ENCODE measurements around the gene MAP3K21. TPM values are rescaled to one million over a fixed set of nuclear protein-coding genes. Genes with fewer than 3 reads are reported as not detected.

MAP3K21 gene
- total and polyA plus RNA-seq, 12 donors, result 0.39 to 12.1 (median 6.0) TPM

GRCh38 chr1:233389893-233390292, 62.4 kb downstream of the MAP3K21 start:
- no peaks in the 10 kb centered on the region for H3K27me3 ChIP-seq
- TF ChIP-seq CTCF (IDR thresholded peaks at IDR 0.05) (no peak), POLR2A (IDR thresholded peaks at IDR 0.05) (no peak)
- H3K36me3 ChIP-seq (replicated peaks in 1 of 2), result no peaks in the 10 kb centered on the region
- no peak for DNase-seq
- no peaks in the 10 kb centered on the region for H3K9me3 ChIP-seq (replicated peaks in 1 of 3)
- intact Hi-C loops (cut with DNase I), result no loop called here
- 70 to 86% (median 78%) methylated on average over 1 of the region's 1 CpG for WGBS, 4 donors
- no peak overlapping the region for H3K27ac ChIP-seq
- no peak overlapping the region for H3K4me3 ChIP-seq
- H3K4me1 ChIP-seq (replicated peaks in 1 of 2), result no peaks in the 10 kb centered on the region

GRCh38 chr1:233390842-233391737, 63.6 kb downstream of the MAP3K21 start:
- DNase-seq, result no peak
- 69 to 84% (median 80%) methylated on average over 3 of the region's 3 CpGs for WGBS, 4 donors
- intact Hi-C loops (cut with DNase I), result no loop called here

GRCh38 chr1:233393084-233393840, 65.7 kb downstream of the MAP3K21 start:
- no peaks in the 10 kb centered on the region for H3K36me3 ChIP-seq (replicated peaks in 1 of 2)
- TF ChIP-seq POLR2A (IDR thresholded peaks at IDR 0.05) (no peak), CTCF (IDR thresholded peaks at IDR 0.05) (no peak)
- DNase-seq, result no peak
- H3K27me3 ChIP-seq, result no peaks in the 10 kb centered on the region
- H3K4me1 ChIP-seq (replicated peaks in 1 of 2), result no peaks in the 10 kb centered on the region
- H3K9me3 ChIP-seq (replicated peaks in 1 of 3), result no peaks in the 10 kb centered on the region
- intact Hi-C loops (cut with DNase I), result no loop called here
- H3K27ac ChIP-seq, result no peak overlapping the region
- H3K4me3 ChIP-seq, result no peak overlapping the region
- 58 to 65% (median 60%) methylated on average over 10 of the region's 10 CpGs for WGBS, 4 donors

More at GRCh38 chr1:233390842-233391737, 63.6 kb downstream of the MAP3K21 start:
- Histone ChIP-seq H3K27ac (no peak overlapping the region), H3K4me1 (replicated peaks in 1 of 2) (no peaks in the 10 kb centered on the region), H3K36me3 (replicated peaks in 1 of 2) (no peaks in the 10 kb centered on the region), H3K9me3 (replicated peaks in 1 of 3) (no peaks in the 10 kb centered on the region), H3K27me3 (no peaks in the 10 kb centered on the region), H3K4me3 (no peak overlapping the region)
- TF ChIP-seq CTCF (IDR thresholded peaks at IDR 0.05) (no peak), POLR2A (IDR thresholded peaks at IDR 0.05) (no peak)

- Histone ChIP-seq H3K4me3 (no peak overlapping the region), H3K27ac (no peak overlapping the region), H3K27me3 (no peaks in the 10 kb centered on the region), H3K36me3 (replicated peaks in 1 of 2) (no peaks in the 10 kb centered on the region), H3K9me3 (replicated peaks in 1 of 3) (no peaks in the 10 kb centered on the region), H3K4me1 (replicated peaks in 1 of 2) (no peaks in the 10 kb centered on the region)
- intact Hi-C loops (cut with DNase I), result no loop called here
- 72 to 82% (median 77%) methylated on average over 3 of the region's 3 CpGs for WGBS, 4 donors
- no peak for DNase-seq
- TF ChIP-seq POLR2A (IDR thresholded peaks at IDR 0.05) (no peak), CTCF (IDR thresholded peaks at IDR 0.05) (no peak)
These were observed 66.6 kb downstream of the MAP3K21 start for GRCh38 chr1:233393926-233394680.

Data from adrenal gland (tissue), 12 donors.